HCT116 (cell line): Measurements from ENCODE around the gene LEPR. TPM values are rescaled to one million over a fixed set of nuclear protein-coding genes. Genes with fewer than 3 reads are reported as not detected.

ENCODE experiments used
- ATAC-seq: fragments of 200-7000 bp; cut with Tn5 transposase; 2 replicates; pipeline ENCODE4 v1.9.1; 2020; ENCODE audit warnings: mild to moderate bottlenecking, moderate library complexity
- BruUV-seq: library from RNA; stranded (reverse); fragments of 400-500 nt; replicated peaks from 2 replicates; lab custom pipeline; 2021; lab: Mats Ljungman, UMichigan
- CTCF ChIA-PET: fragments of 300-600 bp; sonication (Branson Sonifier 250); formaldehyde crosslinking; loops from one replicate; lab custom pipeline; 2021; ENCODE audit warnings: antibody characterized with exemption; lab: Charles Lee
- POLR2A ChIA-PET: fragments of 300-600, 350-600 bp; sonication (Branson Sonifier 250); formaldehyde crosslinking; loops from one replicate; lab custom pipeline; 2021; ENCODE audit warnings: antibody characterized with exemption; lab: Charles Lee
- RAD21 ChIA-PET, 2 experiments: fragments of 300-600 bp; sonication (Branson Sonifier 250); formaldehyde crosslinking; loops; one replicate each; lab custom pipeline; 2023; ENCODE audit warnings: low total read pairs in 2 of 2; ENCODE audit not compliant: uncharacterized antibody in 2 of 2, unreplicated experiment in 2 of 2, low non-redundant PET in 1 of 2; lab: Charles Lee
- DNase-seq: peaks from one replicate; pipeline ENCODE4 v3.0.0-alpha.2; 2010; ENCODE audit warnings: low read depth, low spot score
- H2AFZ ChIP-seq: fragments of 200-600 bp; shearing (Covaris generic), sonication (generic); 2 replicates; pipeline ENCODE4 v1.6.1; 2017; ENCODE audit warnings: low read depth, mixed run types, mixed read lengths, antibody characterized with exemption, low read length; ENCODE audit not compliant: poor library complexity, severe bottlenecking
- H3K27ac ChIP-seq: 2 replicates; pipeline ENCODE4 v1.5.1; 2012; ENCODE audit warnings: low read depth, low read length
- H3K27me3 ChIP-seq: fragments of 200-600 bp; sonication (generic); 2 replicates; pipeline ENCODE4 v1.6.1; 2016; ENCODE audit warnings: mixed run types, low read length, mixed read lengths; ENCODE audit not compliant: insufficient read depth
- H3K36me3 ChIP-seq, 2 experiments: fragments of 200-500 bp in 1 of 2; fragments of 200-600 bp in 1 of 2; sonication (Bioruptor generic) in 1 of 2; sonication (generic) in 1 of 2; 2 replicates each; pipeline versions ENCODE4 v1.5.1 to v1.6.1; 2014 to 2016; ENCODE audit warnings: low read length in 2 of 2, inconsistent platforms in 1 of 2, mixed read lengths in 1 of 2, mixed run types in 1 of 2; ENCODE audit not compliant: insufficient read depth in 2 of 2, control insufficient read depth in 1 of 2
- H3K4me1 ChIP-seq, 2 experiments: fragments of 200-600 bp in 1 of 2; sonication (generic) in 1 of 2; 2 replicates each; pipeline versions ENCODE4 v1.5.1 to v1.6.1; 2012 to 2017; ENCODE audit warnings: low read length in 2 of 2, inconsistent platforms in 1 of 2, mild to moderate bottlenecking in 1 of 2, mixed read lengths in 1 of 2, mixed run types in 1 of 2, moderate library complexity in 1 of 2; ENCODE audit not compliant: insufficient read depth in 2 of 2, control insufficient read depth in 1 of 2
- H3K4me2 ChIP-seq: fragments of 200-600 bp; sonication (generic); 2 replicates; pipeline ENCODE4 v1.6.1; 2017; ENCODE audit warnings: mixed run types, low read length, mixed read lengths
- H3K4me3 ChIP-seq, 2 experiments: fragments of 200-600 bp in 1 of 2; sonication (generic) in 1 of 2; replicated peaks in 1 of 2; 2 replicates each; pipeline ENCODE4 v1.5.1; 2011 to 2016; ENCODE audit warnings: low read length in 2 of 2, control low read depth in 1 of 2, low read depth in 1 of 2, mild to moderate bottlenecking in 1 of 2, mixed read lengths in 1 of 2, mixed run types in 1 of 2
- H3K79me2 ChIP-seq: fragments of 200-600 bp; sonication (generic); 2 replicates; pipeline ENCODE4 v1.6.1; 2017; ENCODE audit warnings: mild to moderate bottlenecking, mixed run types, low read length, moderate library complexity, mixed read lengths; ENCODE audit not compliant: insufficient read depth
- H3K9ac ChIP-seq: fragments of 200-600 bp; sonication (generic); 2 replicates; pipeline ENCODE4 v1.6.1; 2016; ENCODE audit warnings: low read length, mixed read lengths
- H3K9me2 ChIP-seq: fragments of 200-600 bp; sonication (generic), shearing (Covaris generic); 2 replicates; pipeline ENCODE4 v1.6.1; 2017; ENCODE audit warnings: mixed run types, mild to moderate bottlenecking, moderate library complexity; ENCODE audit not compliant: insufficient read depth
- H3K9me3 ChIP-seq, 2 experiments: fragments of 200-500 bp in 1 of 2; fragments of 200-600 bp in 1 of 2; sonication (Bioruptor generic) in 1 of 2; sonication (generic) in 1 of 2; 2 replicates each; pipeline ENCODE4 v1.6.1; 2014 to 2017; ENCODE audit warnings: low read length in 2 of 2, mixed read lengths in 2 of 2, inconsistent platforms in 1 of 2, low read depth in 1 of 2, mild to moderate bottlenecking in 1 of 2, mixed run types in 1 of 2, moderate library complexity in 1 of 2; ENCODE audit not compliant: control insufficient read depth in 1 of 2, insufficient read depth in 1 of 2
- H4K20me1 ChIP-seq: fragments of 200-600 bp; sonication (generic), shearing (Covaris generic); 2 replicates; pipeline ENCODE4 v1.6.1; 2017; ENCODE audit warnings: mixed run types, mild to moderate bottlenecking, moderate library complexity; ENCODE audit not compliant: insufficient read depth
- CBX3 ChIP-seq: IDR thresholded peaks from 2 replicates; pipeline ENCODE4 v1.6.1; 2012; ENCODE audit warnings: low read depth
- CEBPB ChIP-seq: IDR thresholded peaks from 2 replicates; pipeline ENCODE4 v1.6.1; 2012; ENCODE audit warnings: low read depth
- CTCF ChIP-seq, 3 experiments: fragments of 200-600 bp in 1 of 3; sonication (generic) in 1 of 3; IDR thresholded peaks in 2 of 3; conservative IDR thresholded peaks in 1 of 3; 2 replicates each; pipeline ENCODE4 v1.5.1; 2012 to 2017; ENCODE audit warnings: low read depth in 2 of 3, low read length in 2 of 3, antibody characterized with exemption in 1 of 3, borderline replicate concordance in 1 of 3, control low read depth in 1 of 3, mild to moderate bottlenecking in 1 of 3, mixed read lengths in 1 of 3, mixed run types in 1 of 3, moderate library complexity in 1 of 3; ENCODE audit not compliant: insufficient read depth in 1 of 3
- ELF1 ChIP-seq: IDR thresholded peaks from 2 replicates; pipeline ENCODE4 v1.6.1; 2012; ENCODE audit warnings: low read depth, borderline replicate concordance
- JUND ChIP-seq: IDR thresholded peaks from 2 replicates; pipeline ENCODE4 v1.6.1; 2012
- MAX ChIP-seq: IDR thresholded peaks from 2 replicates; pipeline ENCODE4 v1.6.1; 2012
- SRF ChIP-seq: IDR thresholded peaks from 2 replicates; pipeline ENCODE4 v1.6.1; 2012; ENCODE audit warnings: low read depth
- YY1 ChIP-seq: IDR thresholded peaks from 2 replicates; pipeline ENCODE4 v1.6.1; 2011; ENCODE audit warnings: low read length, low read depth, moderate library complexity, mild to moderate bottlenecking; ENCODE audit not compliant: insufficient replicate concordance; ENCODE audit errors: extremely low read depth
- ZFX ChIP-seq: fragments of 450-650 bp; IDR thresholded peaks from 2 replicates; pipeline ENCODE4 v1.6.1; 2017
- intact Hi-C: fragments of 100-400 bp; cut with micrococcal nuclease; formaldehyde crosslinking; loops from 2 replicates; pipeline ENCODE4 v1.10.0; 2022
- total RNA-seq: library from RNA; stranded (reverse); gene quantifications from one replicate; pipeline ENCODE4 v1.2.1, GENCODE V29; 2021; ENCODE audit not compliant: unreplicated experiment
- TF ChIP-seq, protein P1 (sequence below): IDR thresholded peaks from 2 replicates; pipeline ENCODE4 v1.6.1; 2012

The LEPR gene
- total RNA-seq, 1 experiment from 2014 or later: 6.0 TPM

DNA sequence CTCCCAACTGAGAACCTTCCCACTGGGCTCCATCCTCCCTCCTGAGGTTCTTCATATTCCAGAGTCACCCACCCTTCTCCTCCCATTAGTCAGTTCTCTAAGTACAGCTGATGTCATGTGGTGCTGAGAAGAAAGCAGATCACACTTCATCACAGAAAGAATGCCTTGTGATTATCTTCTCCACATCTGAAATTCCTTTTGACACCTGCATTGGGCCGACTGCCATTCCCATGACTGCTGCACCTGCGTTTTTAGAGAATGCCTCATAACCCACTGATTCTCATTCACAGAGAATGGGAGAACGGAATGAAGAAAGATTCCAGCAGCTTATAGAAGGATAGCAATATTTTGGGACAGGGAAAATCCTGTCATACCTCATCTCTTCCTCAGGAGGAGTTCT is 14.3 kb downstream of the LEPR start (continued):
- no peak for TF ChIP-seq CTCF (IDR thresholded peaks at IDR 0.05 in 2 of 3, conservative IDR thresholded peaks at IDR 0.05 in 1 of 3; ENCODE audit: borderline replicate concordance in 1 of 3, insufficient read depth in 1 of 3, low read depth in 2 of 3, low read length in 2 of 3)
- no peak for TF ChIP-seq ZFX
- no peak for TF ChIP-seq SRF
- TF ChIP-seq MAX: no peak
- TF ChIP-seq YY1: no peak
- TF ChIP-seq CBX3: no peak
- no peak for TF ChIP-seq CEBPB
- no peak for TF ChIP-seq JUND
- TF ChIP-seq ELF1: no peak
- TF ChIP-seq, protein P1, sequence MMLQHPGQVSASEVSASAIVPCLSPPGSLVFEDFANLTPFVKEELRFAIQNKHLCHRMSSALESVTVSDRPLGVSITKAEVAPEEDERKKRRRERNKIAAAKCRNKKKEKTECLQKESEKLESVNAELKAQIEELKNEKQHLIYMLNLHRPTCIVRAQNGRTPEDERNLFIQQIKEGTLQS: no peak

- Histone ChIP-seq H3K79me2 (no peaks in the 10 kb centered on the region), H3K4me2 (no peak overlapping the region), H3K9me3 (no peaks in the 10 kb centered on the region), H4K20me1 (no peaks in the 10 kb centered on the region), H3K36me3 (no peaks in the 10 kb centered on the region; a peak in 1 of 4 replicates), H3K27ac (no peak overlapping the region), H3K4me3 (no peak overlapping the region), H3K9ac (no peak overlapping the region), H3K9me2 (no peaks in the 10 kb centered on the region), H2AFZ (no peak overlapping the region), H3K27me3 (no peaks in the 10 kb centered on the region), H3K4me1 (no peaks in the 10 kb centered on the region)
- no TSS peak for BruUV-seq
- ChIA-PET CTCF (interaction anchor here (1.0 kb wide), 1 partner anchor 23 kb away, joined by 5 read pairs; no protein-coding TSS in a partner anchor), POLR2A (no interaction called here), RAD21 (no interaction called here)
- ATAC-seq: no peak
- DNase-seq: no peak
- intact Hi-C loops: no loop called here
- TF ChIP-seq, protein P1: no peak
- TF ChIP-seq CEBPB: no peak
Observed at GRCh38 chr1:65435987-65436386, 15.5 kb downstream of the LEPR start.
